PFSK-1 (cell line): ENCODE results near the gene PTOV1.

Experiments
- FOXP2 ChIP-seq: optimal IDR thresholded peaks from 2 replicates; pipeline ENCODE3; 2011; ENCODE audit warnings: borderline replicate concordance, control low read depth, inconsistent platforms; ENCODE audit not compliant: insufficient read depth; ENCODE audit errors: extremely low read length, extremely low read depth
- POLR2AphosphoS5 ChIP-seq: IDR thresholded peaks from 2 replicates; pipeline ENCODE4 v1.6.1; 2012; ENCODE audit warnings: low read depth, mild to moderate bottlenecking, control low read depth, low read length, moderate library complexity
- SIN3A ChIP-seq: IDR thresholded peaks from 2 replicates; pipeline ENCODE4 v1.6.1; 2012; ENCODE audit warnings: mild to moderate bottlenecking, low read length, moderate library complexity, borderline replicate concordance; ENCODE audit not compliant: insufficient read depth
- TAF1 ChIP-seq: IDR thresholded peaks from 2 replicates; pipeline ENCODE4 v1.6.1; 2012; ENCODE audit warnings: low read length, control low read depth, borderline replicate concordance; ENCODE audit not compliant: insufficient read depth
- TF ChIP-seq, protein P1 (sequence below), 2 experiments: IDR thresholded peaks; 2 replicates each; pipeline versions ENCODE4 v1.6.1 to v1.8.0; 2011 to 2012; ENCODE audit warnings: low read depth in 2 of 2, low read length in 2 of 2, control low read depth in 1 of 2, inconsistent platforms in 1 of 2, mild to moderate bottlenecking in 1 of 2, moderate library complexity in 1 of 2; ENCODE audit not compliant: insufficient read depth in 1 of 2

- TF ChIP-seq, protein P1, sequence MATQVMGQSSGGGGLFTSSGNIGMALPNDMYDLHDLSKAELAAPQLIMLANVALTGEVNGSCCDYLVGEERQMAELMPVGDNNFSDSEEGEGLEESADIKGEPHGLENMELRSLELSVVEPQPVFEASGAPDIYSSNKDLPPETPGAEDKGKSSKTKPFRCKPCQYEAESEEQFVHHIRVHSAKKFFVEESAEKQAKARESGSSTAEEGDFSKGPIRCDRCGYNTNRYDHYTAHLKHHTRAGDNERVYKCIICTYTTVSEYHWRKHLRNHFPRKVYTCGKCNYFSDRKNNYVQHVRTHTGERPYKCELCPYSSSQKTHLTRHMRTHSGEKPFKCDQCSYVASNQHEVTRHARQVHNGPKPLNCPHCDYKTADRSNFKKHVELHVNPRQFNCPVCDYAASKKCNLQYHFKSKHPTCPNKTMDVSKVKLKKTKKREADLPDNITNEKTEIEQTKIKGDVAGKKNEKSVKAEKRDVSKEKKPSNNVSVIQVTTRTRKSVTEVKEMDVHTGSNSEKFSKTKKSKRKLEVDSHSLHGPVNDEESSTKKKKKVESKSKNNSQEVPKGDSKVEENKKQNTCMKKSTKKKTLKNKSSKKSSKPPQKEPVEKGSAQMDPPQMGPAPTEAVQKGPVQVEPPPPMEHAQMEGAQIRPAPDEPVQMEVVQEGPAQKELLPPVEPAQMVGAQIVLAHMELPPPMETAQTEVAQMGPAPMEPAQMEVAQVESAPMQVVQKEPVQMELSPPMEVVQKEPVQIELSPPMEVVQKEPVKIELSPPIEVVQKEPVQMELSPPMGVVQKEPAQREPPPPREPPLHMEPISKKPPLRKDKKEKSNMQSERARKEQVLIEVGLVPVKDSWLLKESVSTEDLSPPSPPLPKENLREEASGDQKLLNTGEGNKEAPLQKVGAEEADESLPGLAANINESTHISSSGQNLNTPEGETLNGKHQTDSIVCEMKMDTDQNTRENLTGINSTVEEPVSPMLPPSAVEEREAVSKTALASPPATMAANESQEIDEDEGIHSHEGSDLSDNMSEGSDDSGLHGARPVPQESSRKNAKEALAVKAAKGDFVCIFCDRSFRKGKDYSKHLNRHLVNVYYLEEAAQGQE (IDR thresholded peaks at IDR 0.05; ENCODE audit: insufficient read depth in 1 of 2, low read depth in 2 of 2, low read length in 2 of 2) = no peak
- TF ChIP-seq POLR2AphosphoS5 = peak; percentile 72
- peak; percentile 87 for TF ChIP-seq TAF1
- peak; percentile 94 for TF ChIP-seq FOXP2
- TF ChIP-seq SIN3A = no peak
Measured at GRCh38 chr19:49876422-49877019, 25.6 kb downstream of the PTOV1 start.
